LNCaP clone FGC (cell line): Measurements from ENCODE around the gene GGT6.

Experiments used
- DNase-seq: peaks from one replicate; pipeline ENCODE4 v3.0.0-alpha.2; 2011; ENCODE audit warnings: low read depth
- H3K4me3 ChIP-seq: 2 replicates; pipeline ENCODE4 v1.5.1; 2011; ENCODE audit warnings: mild to moderate bottlenecking, low read depth, low read length, control low read depth
- TF ChIP-seq, protein P1 (sequence below): IDR thresholded peaks from 2 replicates; pipeline ENCODE4 v1.5.1; 2012; ENCODE audit warnings: mild to moderate bottlenecking; ENCODE audit not compliant: control insufficient read depth, insufficient read depth; ENCODE audit errors: extremely low read depth

Gene GGT6

DNA sequence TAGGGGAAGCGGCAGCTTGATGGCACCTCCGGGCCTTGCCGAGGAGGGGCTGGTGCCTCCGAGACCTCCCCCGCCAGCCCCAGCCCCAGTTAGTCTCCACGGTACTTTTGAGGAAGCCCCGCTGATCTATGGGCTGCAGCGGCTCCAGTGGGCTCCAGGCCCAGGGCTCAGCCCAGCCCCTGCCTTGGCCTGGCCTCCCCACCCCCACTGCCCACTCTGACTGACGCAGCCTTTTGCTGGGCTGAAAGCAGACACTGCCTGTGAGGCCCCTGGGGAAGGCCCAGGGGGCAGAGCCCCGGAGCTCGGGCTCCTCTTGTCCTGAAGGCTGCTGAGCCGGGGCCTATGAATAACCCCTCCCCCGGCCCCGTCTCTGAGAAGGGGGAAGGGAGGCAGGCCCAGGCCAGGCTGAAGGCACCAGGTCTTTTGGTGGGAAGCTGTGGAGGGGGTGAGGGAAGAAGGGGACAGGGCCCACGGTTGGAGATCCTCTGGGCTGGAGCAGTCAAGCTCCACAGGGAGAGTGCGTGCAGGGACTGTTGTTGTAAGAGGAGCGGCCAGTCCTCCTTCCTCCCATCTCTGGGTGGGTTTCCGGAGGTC, 16.4 kb upstream of the GGT6 start:
- TF ChIP-seq, protein P1, sequence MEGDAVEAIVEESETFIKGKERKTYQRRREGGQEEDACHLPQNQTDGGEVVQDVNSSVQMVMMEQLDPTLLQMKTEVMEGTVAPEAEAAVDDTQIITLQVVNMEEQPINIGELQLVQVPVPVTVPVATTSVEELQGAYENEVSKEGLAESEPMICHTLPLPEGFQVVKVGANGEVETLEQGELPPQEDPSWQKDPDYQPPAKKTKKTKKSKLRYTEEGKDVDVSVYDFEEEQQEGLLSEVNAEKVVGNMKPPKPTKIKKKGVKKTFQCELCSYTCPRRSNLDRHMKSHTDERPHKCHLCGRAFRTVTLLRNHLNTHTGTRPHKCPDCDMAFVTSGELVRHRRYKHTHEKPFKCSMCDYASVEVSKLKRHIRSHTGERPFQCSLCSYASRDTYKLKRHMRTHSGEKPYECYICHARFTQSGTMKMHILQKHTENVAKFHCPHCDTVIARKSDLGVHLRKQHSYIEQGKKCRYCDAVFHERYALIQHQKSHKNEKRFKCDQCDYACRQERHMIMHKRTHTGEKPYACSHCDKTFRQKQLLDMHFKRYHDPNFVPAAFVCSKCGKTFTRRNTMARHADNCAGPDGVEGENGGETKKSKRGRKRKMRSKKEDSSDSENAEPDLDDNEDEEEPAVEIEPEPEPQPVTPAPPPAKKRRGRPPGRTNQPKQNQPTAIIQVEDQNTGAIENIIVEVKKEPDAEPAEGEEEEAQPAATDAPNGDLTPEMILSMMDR = no peak
- H3K4me3 ChIP-seq = no peak overlapping the region
- DNase-seq = no peak

DNA sequence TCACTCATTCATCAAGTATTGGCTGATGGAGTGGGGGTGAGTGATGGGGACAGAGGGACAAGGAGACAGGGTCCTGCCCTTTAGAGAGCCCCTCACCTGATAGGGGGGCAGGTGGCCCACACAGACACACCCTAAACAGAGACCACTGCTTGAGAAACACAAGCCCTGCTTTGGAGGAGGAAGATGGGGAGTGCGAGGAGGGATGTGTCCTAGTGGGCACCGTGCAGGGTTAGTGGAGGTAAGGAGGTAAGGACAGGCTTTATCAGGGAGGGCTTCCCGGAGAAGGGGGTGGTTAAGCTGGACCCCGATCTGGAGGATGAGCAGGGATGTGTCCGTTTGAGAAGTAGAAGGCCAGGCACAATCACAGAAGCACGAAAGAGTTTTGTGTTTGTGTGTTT, 15.8 kb upstream of the GGT6 start:
- TF ChIP-seq, protein P1 = no peak
- no peak for DNase-seq
- no peak overlapping the region for H3K4me3 ChIP-seq

DNA sequence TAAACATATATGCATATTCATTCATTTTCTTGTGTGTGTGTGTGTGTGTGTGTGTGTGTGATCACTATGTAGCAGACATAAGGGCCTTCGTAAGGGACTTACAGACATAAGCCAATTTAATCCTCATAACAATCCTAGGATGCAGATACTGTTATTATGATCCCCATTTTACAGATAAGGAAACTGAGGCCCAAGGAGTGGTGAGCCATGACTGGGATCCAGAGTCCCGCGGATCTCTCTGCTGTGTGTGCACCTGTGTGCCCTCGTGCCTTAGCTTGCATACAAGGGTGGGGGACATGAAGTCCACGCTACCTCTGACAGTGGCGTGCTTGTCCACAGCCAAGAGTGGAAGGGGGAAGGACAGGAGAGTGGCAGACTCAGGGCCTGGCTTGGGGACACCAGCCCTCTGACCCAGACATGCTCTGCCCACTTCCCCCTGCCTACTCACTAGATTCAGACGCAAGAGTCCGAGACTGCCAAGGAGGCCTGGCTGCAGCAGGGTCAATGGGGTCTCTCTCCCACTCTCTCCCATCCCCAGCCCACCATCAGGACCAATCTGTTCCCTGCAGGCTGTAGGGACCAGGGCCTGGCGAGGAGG, 14.2 kb upstream of the GGT6 start:
- TF ChIP-seq, protein P1 = no peak

DNA sequence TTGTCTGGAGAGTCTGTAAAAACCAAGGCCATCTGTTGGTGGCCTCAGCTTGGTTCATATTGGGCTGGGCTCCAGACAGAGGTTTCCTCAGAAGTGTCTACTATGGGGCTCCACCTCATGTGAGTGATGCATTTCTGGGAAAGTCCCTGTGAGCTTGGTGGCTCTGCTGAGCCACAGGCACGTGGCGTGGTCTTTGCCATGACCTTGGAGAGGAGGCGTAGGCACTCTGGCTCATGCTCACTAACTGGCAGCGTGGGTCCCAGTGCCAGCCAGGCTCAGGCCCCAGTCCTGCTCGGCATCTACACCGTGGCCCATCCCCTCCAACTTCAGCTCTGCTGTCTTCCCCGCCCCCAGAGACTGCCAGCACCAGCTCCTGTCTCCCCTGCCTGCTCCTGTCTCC, 13.3 kb upstream of the GGT6 start:
- DNase-seq = no peak
- TF ChIP-seq, protein P1 = no peak
- H3K4me3 ChIP-seq = no peak overlapping the region

More for the DNA sequence above, 14.2 kb upstream of the GGT6 start:
- H3K4me3 ChIP-seq = no peak overlapping the region
- DNase-seq = no peak

DNA sequence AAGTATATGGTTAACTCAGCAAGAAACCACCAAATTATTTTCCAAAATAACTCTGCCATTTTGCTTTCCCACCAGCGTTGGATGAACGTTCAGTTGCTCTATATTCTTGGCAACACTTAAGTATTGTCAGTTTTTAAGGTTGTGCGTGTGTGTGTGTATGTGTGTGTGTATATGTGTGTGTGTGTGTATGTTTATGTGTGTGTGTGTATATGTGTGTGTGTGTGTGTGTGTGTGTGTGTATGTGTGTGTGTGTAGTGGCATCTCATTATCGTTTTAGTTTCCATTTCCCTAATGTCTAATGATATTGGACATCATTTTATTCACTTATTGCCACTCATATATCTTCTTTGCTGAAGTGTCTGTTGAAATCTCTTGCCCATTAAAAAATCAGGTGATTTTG, 12.7 kb upstream of the GGT6 start:
- no peak overlapping the region for H3K4me3 ChIP-seq
- DNase-seq = no peak
- TF ChIP-seq, protein P1 = no peak

DNA sequence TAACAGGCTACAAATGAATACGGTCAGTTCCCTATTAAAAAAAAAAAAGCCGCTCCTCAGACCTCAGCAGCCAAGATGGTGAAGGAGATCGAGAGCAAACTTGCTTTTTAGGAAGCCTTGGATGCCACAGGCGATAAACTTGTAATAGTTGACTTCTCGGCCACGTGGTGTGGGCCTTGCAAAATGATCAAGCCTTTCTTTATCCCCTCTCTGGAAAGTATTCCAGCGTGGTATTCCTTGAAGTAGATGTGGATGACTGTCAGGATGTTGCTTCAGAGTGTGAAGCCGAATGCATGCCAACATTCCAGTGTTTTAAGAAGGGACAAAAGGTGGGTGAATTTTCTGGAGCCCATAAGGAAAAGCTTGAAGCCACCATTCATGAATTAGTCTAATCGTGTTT, 11.8 kb upstream of the GGT6 start:
- no peak overlapping the region for H3K4me3 ChIP-seq
- no peak for DNase-seq
- TF ChIP-seq, protein P1 = no peak

DNA sequence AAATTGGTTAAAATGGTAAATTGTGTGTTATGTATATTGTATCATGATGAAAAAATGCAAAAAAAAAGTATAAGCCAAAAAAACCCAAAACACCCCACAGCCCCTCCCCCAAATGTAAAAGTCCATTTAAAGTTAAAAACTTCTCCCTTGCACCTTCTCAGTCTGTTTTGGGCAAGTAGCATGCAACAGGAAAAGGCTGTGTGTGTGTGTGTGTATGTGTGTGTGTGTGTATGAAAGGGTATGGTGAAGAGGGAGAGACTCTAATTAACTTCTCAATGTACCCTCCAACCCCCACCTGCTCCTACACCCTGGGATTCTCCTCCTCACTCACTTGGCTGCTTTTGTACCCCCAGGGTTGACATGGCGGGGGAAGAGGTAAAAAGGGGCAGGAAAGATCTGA, 9.2 kb upstream of the GGT6 start:
- no peak overlapping the region for H3K4me3 ChIP-seq
- TF ChIP-seq, protein P1 = no peak
- no peak for DNase-seq
